Measurements from ENCODE around the gene MB.

Gene MB

DNA sequence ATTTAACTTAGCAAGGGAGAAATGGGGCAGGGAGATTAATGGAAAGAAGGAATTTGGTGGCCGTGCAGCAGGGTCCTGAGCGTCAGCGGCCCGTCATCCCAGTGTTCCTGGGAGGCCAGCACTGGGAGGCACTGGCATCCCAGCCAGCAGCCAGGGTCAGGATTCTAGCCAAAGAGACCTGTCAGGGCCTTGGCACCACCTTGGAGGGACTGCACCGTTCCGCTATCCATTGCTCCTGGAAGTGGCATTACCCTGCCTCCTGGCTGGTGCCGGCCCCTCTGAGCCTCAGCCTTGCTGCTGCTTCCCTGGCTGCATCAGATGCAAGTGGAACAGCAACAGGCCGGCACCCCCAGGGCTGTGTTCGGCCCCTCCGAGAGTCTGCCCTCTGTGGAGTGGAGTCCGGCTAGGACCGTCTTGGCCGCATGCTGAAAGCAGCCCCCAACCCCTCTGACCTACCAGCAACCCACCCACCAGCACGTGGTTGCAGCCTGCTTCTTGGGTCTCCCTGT is 46.4 kb downstream of the MB start:
- H3K27me3 ChIP-seq (replicated peaks) = no peaks in the 10 kb centered on the region
- TF ChIP-seq, protein P1, sequence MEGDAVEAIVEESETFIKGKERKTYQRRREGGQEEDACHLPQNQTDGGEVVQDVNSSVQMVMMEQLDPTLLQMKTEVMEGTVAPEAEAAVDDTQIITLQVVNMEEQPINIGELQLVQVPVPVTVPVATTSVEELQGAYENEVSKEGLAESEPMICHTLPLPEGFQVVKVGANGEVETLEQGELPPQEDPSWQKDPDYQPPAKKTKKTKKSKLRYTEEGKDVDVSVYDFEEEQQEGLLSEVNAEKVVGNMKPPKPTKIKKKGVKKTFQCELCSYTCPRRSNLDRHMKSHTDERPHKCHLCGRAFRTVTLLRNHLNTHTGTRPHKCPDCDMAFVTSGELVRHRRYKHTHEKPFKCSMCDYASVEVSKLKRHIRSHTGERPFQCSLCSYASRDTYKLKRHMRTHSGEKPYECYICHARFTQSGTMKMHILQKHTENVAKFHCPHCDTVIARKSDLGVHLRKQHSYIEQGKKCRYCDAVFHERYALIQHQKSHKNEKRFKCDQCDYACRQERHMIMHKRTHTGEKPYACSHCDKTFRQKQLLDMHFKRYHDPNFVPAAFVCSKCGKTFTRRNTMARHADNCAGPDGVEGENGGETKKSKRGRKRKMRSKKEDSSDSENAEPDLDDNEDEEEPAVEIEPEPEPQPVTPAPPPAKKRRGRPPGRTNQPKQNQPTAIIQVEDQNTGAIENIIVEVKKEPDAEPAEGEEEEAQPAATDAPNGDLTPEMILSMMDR (IDR thresholded peaks at IDR 0.05; ENCODE audit: low read depth, low read length, missing control alignments) = no peak
- H3K36me3 ChIP-seq (replicated peaks) = no peaks in the 10 kb centered on the region
- no peak for DNase-seq
- H3K4me3 ChIP-seq (ENCODE audit: low read depth, low read length) = no peak overlapping the region
- H3K27ac ChIP-seq = no peak overlapping the region
- in situ Hi-C loops (cut with HindIII; ENCODE audit: low pct_ligation_motif_present, low sequenced_read_pairs) = no loop called here

DNA sequence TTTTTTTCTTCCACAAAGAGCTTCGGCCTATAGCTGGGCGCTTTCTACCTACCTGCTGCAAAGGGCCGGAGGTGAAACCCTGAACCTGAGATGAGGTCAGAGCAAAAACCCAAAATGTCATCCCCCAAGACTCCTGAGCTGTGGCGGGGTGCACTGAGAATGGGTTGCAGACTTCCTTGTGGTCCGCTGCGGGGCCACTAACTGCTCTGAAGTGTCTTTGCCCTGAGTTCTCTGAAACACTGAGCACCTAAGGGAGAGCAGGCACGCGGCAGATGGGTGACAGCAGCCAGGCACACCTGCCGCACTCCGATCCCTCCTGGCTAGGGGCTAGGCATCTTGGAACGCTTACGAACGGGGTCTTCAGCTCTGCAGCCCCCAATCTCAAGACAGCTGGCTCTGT is 47.2 kb downstream of the MB start:
- no peak for DNase-seq
- in situ Hi-C loops (cut with HindIII; ENCODE audit: low pct_ligation_motif_present, low sequenced_read_pairs) = no loop called here
- TF ChIP-seq, protein P1 (IDR thresholded peaks at IDR 0.05; ENCODE audit: low read depth, low read length, missing control alignments) = no peak
- Histone ChIP-seq H3K27me3 (replicated peaks) (no peaks in the 10 kb centered on the region), H3K27ac (no peak overlapping the region), H3K36me3 (replicated peaks) (no peaks in the 10 kb centered on the region), H3K4me3 (ENCODE audit: low read depth, low read length) (no peak overlapping the region)

DNA sequence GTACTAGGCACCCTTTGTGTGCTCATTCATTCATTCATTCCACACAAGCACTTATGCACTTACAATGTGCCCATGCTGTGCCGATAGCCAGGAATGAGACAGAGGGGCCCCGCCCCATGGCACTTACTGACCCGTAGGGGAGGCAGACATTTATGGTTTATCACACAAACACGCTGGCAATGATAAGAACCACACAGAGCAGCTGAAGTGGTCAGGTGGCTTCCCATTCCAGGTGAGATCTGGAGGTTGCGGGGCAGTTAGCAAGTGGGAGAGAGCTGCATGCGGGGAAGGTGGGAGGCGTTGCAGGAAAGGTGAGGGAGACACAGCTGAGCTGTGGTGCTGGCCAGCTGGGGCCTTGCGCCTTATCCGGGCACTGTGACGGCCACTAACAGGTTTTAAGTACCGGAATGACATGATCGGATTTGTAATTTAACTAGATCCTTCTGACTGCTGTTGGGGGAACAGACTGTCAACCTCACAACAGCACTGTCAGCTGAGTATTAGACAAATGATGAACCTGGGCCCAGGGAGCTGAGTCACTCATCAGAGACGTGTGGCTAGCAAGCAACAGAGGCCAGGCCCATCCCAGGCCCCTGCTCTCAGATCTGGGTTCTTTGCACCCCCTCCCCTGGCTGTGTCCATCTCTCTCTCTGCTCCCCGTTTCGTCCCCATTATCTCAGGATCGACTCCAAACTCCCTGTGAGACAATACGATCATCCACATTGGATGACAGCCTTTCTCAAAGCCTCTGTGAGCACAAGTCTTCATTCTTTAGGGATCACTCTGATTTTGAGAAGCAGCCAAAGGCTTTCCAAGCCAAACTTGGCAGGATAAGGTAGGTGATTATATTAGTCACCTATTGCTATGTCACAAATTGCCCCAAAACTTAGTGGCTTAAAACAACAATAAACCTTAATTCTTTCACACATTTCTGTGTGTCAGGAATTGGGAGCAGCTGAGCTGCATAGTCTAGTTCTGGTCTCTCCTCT is 48.1 kb downstream of the MB start:
- in situ Hi-C loops (cut with HindIII; ENCODE audit: low pct_ligation_motif_present, low sequenced_read_pairs) = no loop called here
- H3K36me3 ChIP-seq (replicated peaks) = no peaks in the 10 kb centered on the region
- H3K27me3 ChIP-seq (replicated peaks) = no peaks in the 10 kb centered on the region
- no peak overlapping the region for H3K27ac ChIP-seq
- peak; percentile 44 for DNase-seq
- H3K4me3 ChIP-seq (ENCODE audit: low read depth, low read length) = no peak overlapping the region
- TF ChIP-seq, protein P1 (IDR thresholded peaks at IDR 0.05; ENCODE audit: low read depth, low read length, missing control alignments) = no peak

DNA sequence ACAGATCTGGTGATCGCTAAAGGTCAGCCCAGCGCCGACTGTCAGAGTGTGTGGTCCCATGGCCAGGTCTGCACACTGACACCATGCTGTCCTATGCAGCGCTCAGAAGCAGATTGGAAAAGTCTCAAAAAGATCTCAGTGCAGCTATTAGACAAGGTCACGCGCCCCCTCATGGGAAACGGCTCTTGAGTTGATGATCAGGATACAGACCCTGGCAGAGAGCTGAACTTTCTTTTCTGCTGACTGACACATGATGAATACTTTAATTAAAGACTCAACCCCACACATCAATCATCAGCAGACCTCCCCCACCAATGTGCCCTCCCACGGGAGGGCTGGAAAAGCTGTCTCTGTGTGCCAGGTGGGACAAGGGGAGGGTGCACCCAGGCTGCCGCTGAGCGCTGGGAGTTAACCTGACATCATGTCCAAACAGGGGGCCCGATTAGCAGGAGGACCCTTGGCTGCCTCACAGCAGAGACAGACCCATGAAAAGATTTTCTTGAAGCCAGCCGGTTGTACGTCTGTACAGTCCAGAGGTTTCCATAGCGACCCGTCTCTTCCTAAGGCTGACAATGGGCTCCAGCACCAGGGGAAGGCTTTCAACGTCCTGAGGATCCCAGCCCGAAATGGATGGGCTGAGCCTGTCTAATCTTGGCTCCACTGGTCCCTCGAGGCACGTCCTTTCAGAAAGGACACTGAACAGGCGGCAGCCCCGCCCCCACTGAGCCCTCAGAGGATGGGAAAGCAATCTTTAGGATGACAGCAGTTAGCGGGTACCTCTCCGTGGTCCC is 49.6 kb downstream of the MB start:
- Histone ChIP-seq H3K4me3 (ENCODE audit: low read depth, low read length) (no peak overlapping the region), H3K36me3 (replicated peaks) (no peaks in the 10 kb centered on the region), H3K27ac (no peak overlapping the region), H3K27me3 (replicated peaks) (no peaks in the 10 kb centered on the region)
- TF ChIP-seq, protein P1 (IDR thresholded peaks at IDR 0.05; ENCODE audit: low read depth, low read length, missing control alignments) = no peak
- DNase-seq = no peak
- in situ Hi-C loops (cut with HindIII; ENCODE audit: low pct_ligation_motif_present, low sequenced_read_pairs) = no loop called here

DNA sequence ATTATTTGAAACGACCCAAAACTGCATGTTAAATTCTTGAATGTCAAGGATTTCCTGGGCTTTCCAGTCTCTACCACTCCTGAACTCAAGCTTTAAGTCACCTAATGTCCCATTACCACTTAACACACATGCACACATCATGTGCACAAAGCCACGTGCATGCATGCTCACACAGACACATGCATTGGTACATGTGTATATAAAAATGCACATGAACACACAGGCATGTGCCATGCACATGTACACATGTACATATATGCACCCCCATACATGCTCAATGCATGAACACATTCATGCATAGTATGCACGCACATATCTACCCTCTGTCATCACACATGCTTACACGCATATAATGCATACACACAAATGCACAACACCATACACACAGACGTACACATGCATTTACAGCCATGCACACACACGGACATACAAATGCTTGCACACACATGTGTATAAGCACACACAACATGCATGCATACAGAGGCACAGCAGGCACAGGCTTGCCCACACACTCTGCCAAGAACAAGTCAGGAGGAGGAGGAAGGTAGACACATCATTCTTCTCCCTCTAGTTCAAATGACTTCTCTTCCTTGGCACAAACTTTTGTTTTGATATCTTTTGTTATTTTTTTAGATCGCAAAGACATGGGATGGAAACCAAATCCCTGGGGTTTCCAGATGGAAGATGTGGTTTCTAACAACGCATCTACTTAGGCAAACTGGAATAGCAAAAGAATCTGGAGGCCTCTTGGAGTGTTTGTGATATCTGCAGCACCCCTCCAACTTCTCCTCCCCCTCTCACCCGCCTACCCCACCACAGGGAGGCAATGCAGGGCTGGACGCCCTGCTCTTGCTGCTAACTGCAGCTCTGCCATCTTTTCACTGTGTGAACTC is 51.9 kb downstream of the MB start:
- in situ Hi-C loops (cut with HindIII; ENCODE audit: low pct_ligation_motif_present, low sequenced_read_pairs) = no loop called here
- TF ChIP-seq, protein P1 (IDR thresholded peaks at IDR 0.05; ENCODE audit: low read depth, low read length, missing control alignments) = peak; percentile 24
- DNase-seq = peak; percentile 13

More for the DNA sequence above, 51.9 kb downstream of the MB start:
- Histone ChIP-seq H3K27ac (no peak overlapping the region), H3K27me3 (replicated peaks) (no peaks in the 10 kb centered on the region), H3K4me3 (ENCODE audit: low read depth, low read length) (no peak overlapping the region), H3K36me3 (replicated peaks) (no peaks in the 10 kb centered on the region)
